Measurements from ENCODE around the gene CADM1.

DNA sequence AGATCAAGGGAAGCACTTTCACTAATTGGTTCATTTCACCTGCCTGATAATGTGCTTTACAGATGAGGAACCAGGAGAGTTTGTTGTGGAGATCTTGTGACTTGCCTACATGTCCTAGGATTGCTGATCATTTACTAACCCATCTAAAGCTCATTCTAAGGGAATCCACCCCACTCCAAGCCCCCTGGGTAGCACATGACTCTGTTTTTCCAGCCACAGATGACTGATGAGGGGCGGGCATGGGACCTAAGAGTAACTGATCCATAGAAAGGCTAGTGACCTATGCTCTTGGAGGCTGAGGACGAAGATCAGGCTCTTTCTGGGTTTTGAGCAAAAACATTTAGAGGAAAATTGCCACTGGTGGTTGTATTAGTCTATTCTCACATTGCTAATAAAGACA lies 378.1 kb downstream of the CADM1 start:
- TF ChIP-seq, protein P1, sequence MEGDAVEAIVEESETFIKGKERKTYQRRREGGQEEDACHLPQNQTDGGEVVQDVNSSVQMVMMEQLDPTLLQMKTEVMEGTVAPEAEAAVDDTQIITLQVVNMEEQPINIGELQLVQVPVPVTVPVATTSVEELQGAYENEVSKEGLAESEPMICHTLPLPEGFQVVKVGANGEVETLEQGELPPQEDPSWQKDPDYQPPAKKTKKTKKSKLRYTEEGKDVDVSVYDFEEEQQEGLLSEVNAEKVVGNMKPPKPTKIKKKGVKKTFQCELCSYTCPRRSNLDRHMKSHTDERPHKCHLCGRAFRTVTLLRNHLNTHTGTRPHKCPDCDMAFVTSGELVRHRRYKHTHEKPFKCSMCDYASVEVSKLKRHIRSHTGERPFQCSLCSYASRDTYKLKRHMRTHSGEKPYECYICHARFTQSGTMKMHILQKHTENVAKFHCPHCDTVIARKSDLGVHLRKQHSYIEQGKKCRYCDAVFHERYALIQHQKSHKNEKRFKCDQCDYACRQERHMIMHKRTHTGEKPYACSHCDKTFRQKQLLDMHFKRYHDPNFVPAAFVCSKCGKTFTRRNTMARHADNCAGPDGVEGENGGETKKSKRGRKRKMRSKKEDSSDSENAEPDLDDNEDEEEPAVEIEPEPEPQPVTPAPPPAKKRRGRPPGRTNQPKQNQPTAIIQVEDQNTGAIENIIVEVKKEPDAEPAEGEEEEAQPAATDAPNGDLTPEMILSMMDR (IDR thresholded peaks at IDR 0.05), result no peak
- TF ChIP-seq POLR2A (IDR thresholded peaks at IDR 0.05), result no peak

Measured in prostate gland (tissue), 2 donors.